DND-41 (cell line): ENCODE results near the gene SUMF1.

Experiments used
- ATAC-seq: fragments of 200-7000 bp; cut with Tn5 transposase; 3 replicates; pipeline ENCODE4 v1.9.1; 2021; ENCODE audit warnings: low read depth; ENCODE audit not compliant: insufficient read depth
- DNase-seq: peaks from one replicate; pipeline ENCODE4 v3.0.0-alpha.2; 2020
- H2AFZ ChIP-seq: 2 replicates; pipeline ENCODE4 v1.6.0; 2012; ENCODE audit warnings: low read depth, low read length
- H3K27ac ChIP-seq: 2 replicates; pipeline ENCODE4 v1.5.1; 2012; ENCODE audit warnings: low read length, inconsistent platforms
- H3K27me3 ChIP-seq: fragments of 200-600 bp; sonication (generic); 2 replicates; pipeline ENCODE4 v1.6.0; 2012; ENCODE audit warnings: low read length, mild to moderate bottlenecking, inconsistent platforms; ENCODE audit not compliant: insufficient read depth, poor library complexity
- H3K36me3 ChIP-seq: 2 replicates; pipeline ENCODE4 v1.5.1; 2012; ENCODE audit warnings: low read length, inconsistent platforms; ENCODE audit not compliant: insufficient read depth
- H3K4me1 ChIP-seq: 2 replicates; pipeline ENCODE4 v1.5.1; 2012; ENCODE audit warnings: mild to moderate bottlenecking, low read length; ENCODE audit not compliant: insufficient read depth
- H3K4me2 ChIP-seq: 2 replicates; pipeline ENCODE4 v1.6.0; 2012; ENCODE audit warnings: mild to moderate bottlenecking, moderate library complexity, low read length, inconsistent platforms; ENCODE audit not compliant: insufficient read depth
- H3K4me3 ChIP-seq, 2 experiments: fragments of 200-600 bp in 1 of 2; shearing (Covaris generic) in 1 of 2; 2 replicates each; pipeline ENCODE4 v1.5.1; 2012 to 2016; ENCODE audit warnings: inconsistent platforms in 2 of 2, low read length in 2 of 2, mild to moderate bottlenecking in 2 of 2, low read depth in 1 of 2, moderate library complexity in 1 of 2
- H3K79me2 ChIP-seq: 2 replicates; pipeline ENCODE4 v1.6.0; 2012; ENCODE audit warnings: low read length, inconsistent platforms; ENCODE audit not compliant: insufficient read depth
- H3K9ac ChIP-seq: 2 replicates; pipeline ENCODE4 v1.6.0; 2012; ENCODE audit warnings: low read depth, mild to moderate bottlenecking, inconsistent platforms, low read length, moderate library complexity
- H3K9me3 ChIP-seq: 2 replicates; pipeline ENCODE4 v1.5.1; 2012; ENCODE audit warnings: low read length, moderate library complexity, mild to moderate bottlenecking, inconsistent platforms; ENCODE audit not compliant: insufficient read depth, severe bottlenecking
- H4K20me1 ChIP-seq: 2 replicates; pipeline ENCODE4 v1.6.0; 2012; ENCODE audit warnings: low read length; ENCODE audit not compliant: insufficient read depth
- EZH2 ChIP-seq: IDR thresholded peaks from 3 replicates; pipeline ENCODE4 v1.6.1; 2012; ENCODE audit warnings: borderline replicate concordance, low read depth, mild to moderate bottlenecking, moderate library complexity, low read length, inconsistent platforms; ENCODE audit not compliant: severe bottlenecking
- TF ChIP-seq, protein P1 (sequence below): IDR thresholded peaks from 2 replicates; pipeline ENCODE4 v1.5.1; 2012; ENCODE audit warnings: borderline replicate concordance, low read length, moderate library complexity, mild to moderate bottlenecking; ENCODE audit not compliant: poor library complexity, severe bottlenecking; ENCODE audit errors: extremely low read depth

Gene SUMF1

DNA sequence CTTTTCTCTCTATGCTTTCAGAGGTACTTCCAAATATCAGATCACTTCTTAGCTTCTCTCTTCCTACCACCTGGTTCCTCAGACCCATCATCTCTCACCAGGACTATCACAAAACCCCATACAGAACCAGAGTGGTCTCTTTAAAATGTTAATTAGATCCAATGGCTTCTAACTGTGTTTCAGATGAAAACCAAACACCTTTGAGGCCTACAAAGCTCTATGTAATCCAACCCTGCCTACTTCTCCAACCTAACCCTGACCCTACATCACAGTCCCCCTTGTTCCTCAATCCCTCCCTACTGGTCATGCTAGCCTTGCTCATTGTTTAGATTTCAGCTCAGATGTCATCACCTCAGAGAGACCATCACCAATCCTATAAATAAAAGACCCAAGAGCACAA, 34.8 kb downstream of the SUMF1 start:
- Histone ChIP-seq H4K20me1 (no peaks in the 10 kb centered on the region), H3K36me3 (peaks cover 8% of the 10 kb centered on the region; the same call in 1 of the 2 replicates), H3K4me1 (no peaks in the 10 kb centered on the region), H3K27ac (no peak overlapping the region), H3K4me3 (no peak overlapping the region), H3K79me2 (no peaks in the 10 kb centered on the region), H3K4me2 (no peak overlapping the region), H3K27me3 (no peaks in the 10 kb centered on the region), H2AFZ (no peak overlapping the region), H3K9me3 (peaks cover 10% of the 10 kb centered on the region), H3K9ac (no peak overlapping the region)
- TF ChIP-seq EZH2: no peak
- TF ChIP-seq, protein P1, sequence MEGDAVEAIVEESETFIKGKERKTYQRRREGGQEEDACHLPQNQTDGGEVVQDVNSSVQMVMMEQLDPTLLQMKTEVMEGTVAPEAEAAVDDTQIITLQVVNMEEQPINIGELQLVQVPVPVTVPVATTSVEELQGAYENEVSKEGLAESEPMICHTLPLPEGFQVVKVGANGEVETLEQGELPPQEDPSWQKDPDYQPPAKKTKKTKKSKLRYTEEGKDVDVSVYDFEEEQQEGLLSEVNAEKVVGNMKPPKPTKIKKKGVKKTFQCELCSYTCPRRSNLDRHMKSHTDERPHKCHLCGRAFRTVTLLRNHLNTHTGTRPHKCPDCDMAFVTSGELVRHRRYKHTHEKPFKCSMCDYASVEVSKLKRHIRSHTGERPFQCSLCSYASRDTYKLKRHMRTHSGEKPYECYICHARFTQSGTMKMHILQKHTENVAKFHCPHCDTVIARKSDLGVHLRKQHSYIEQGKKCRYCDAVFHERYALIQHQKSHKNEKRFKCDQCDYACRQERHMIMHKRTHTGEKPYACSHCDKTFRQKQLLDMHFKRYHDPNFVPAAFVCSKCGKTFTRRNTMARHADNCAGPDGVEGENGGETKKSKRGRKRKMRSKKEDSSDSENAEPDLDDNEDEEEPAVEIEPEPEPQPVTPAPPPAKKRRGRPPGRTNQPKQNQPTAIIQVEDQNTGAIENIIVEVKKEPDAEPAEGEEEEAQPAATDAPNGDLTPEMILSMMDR: no peak
- ATAC-seq (no peak), DNase-seq (no peak)

DNA sequence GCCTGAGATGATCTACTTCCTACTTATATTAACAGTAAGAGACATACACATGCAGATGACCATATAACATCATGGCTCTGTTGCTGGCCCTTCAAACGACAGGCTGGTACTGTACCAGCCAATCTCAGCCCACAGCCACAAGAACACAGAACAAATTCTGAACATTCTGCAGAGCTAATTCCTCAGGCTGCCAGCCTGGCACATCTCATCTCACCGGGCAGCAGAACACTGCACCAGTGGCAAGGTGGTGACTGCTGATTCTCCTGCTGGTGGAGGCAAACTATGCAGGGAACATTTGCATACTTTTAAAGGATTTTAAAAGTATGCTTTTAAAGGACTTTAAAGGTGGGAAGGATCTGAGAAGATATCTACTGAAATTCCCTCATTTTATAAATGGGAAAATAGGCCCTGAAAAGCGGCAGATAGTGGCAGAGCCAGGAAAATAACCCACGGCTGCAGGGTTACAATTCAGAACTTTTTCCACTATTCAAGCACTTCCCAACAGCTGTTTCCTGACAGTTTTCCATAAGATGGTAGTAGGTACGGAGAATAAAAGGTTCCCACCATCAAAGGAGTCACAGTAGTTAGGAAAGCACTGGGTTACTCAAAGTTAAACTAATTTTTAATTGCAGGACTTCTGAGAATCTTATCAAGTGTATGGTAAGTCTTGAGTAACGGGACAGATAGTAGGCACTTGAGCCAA, 37.3 kb downstream of the SUMF1 start:
- H3K36me3 ChIP-seq: peaks cover 8% of the 10 kb centered on the region; the same call in 1 of the 2 replicates
- no peaks in the 10 kb centered on the region for H3K27me3 ChIP-seq
- no peak overlapping the region for H3K9ac ChIP-seq
- H3K4me2 ChIP-seq: no peak overlapping the region
- peaks cover 2% of the 10 kb centered on the region; the same call in 1 of the 2 replicates for H4K20me1 ChIP-seq
- TF ChIP-seq, protein P1: no peak
- no peak for TF ChIP-seq EZH2
- DNase-seq (no peak), ATAC-seq (no peak)
- no peaks in the 10 kb centered on the region for H3K79me2 ChIP-seq
- H3K9me3 ChIP-seq: peaks cover 10% of the 10 kb centered on the region
- no peak overlapping the region for H2AFZ ChIP-seq
- no peaks in the 10 kb centered on the region for H3K4me1 ChIP-seq
- no peak overlapping the region for H3K4me3 ChIP-seq
- no peak overlapping the region for H3K27ac ChIP-seq

DNA sequence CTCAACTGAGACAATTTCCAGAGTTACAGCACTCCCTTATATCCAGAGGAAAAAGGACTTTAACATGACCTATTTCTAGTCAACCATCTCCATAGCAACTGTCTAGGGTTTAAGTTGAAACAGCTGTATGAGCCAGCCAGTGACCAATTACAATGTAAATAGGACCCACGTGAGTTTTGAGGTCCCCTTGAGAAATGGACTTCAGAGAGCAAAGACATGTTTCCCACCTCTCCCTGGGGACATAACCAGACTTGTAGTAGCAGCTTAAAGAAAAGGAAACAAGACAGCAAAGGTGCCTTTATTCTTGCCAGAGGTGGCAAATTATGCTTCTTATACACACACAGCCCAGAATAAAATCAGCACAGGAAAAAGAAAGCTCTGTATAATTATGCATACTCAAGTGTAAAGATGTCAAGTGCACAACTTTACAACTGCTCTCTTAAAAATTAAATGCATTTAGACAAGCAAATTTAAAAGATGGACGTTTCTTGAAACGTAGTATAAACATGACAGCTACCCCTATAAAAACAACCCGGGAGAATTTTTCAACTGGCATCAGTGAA, 40.2 kb downstream of the SUMF1 start:
- Histone ChIP-seq H3K9ac (no peak overlapping the region), H3K36me3 (no peaks in the 10 kb centered on the region), H3K27ac (no peak overlapping the region), H3K27me3 (no peaks in the 10 kb centered on the region), H2AFZ (no peak overlapping the region), H3K4me3 (no peak overlapping the region), H3K4me2 (no peak overlapping the region), H3K4me1 (no peaks in the 10 kb centered on the region), H3K79me2 (no peaks in the 10 kb centered on the region), H4K20me1 (peaks cover 2% of the 10 kb centered on the region; the same call in 1 of the 2 replicates), H3K9me3 (peaks cover 10% of the 10 kb centered on the region)
- DNase-seq: peak; percentile 34
- TF ChIP-seq, protein P1: no peak
- no peak for TF ChIP-seq EZH2
- peak; percentile 74 for ATAC-seq
